PC-3 (cell line): Measurements from ENCODE around the gene HNRNPA3. TPM values are rescaled to one million over a fixed set of nuclear protein-coding genes. Genes with fewer than 3 reads are reported as not detected.

ENCODE experiments used
- ATAC-seq: fragments of 200-7000 bp; cut with Tn5 transposase; 2 replicates; pipeline ENCODE4 v1.9.1; 2020; ENCODE audit warnings: mild to moderate bottlenecking, moderate library complexity
- BruUV-seq: library from RNA; stranded (reverse); fragments of 400-500 nt; replicated peaks from 2 replicates; lab custom pipeline; 2021; lab: Mats Ljungman, UMichigan
- CTCF ChIA-PET: fragments of 300-600 bp; sonication (Branson Sonifier 250); formaldehyde crosslinking; loops from one replicate; lab custom pipeline; 2022; ENCODE audit warnings: antibody characterized with exemption; lab: Charles Lee
- POLR2A ChIA-PET: fragments of 300-600 bp; sonication (Branson Sonifier 250); formaldehyde crosslinking; loops from one replicate; lab custom pipeline; 2022; ENCODE audit warnings: antibody characterized with exemption; ENCODE audit not compliant: unreplicated experiment; lab: Charles Lee
- DNase-seq: peaks from one replicate; pipeline ENCODE4 v3.0.0-alpha.2; 2015
- H2AFZ ChIP-seq: fragments of 300-600 bp; sonication (generic); 2 replicates; pipeline ENCODE4 v1.6.0; 2016; ENCODE audit warnings: antibody characterized with exemption, low read length
- H3F3A ChIP-seq: fragments of 300-600 bp; sonication (generic); one replicate; pipeline ENCODE4 v1.6.0; 2017; ENCODE audit warnings: antibody characterized with exemption, low read length, control low read depth, mild to moderate bottlenecking; ENCODE audit not compliant: unreplicated experiment
- H3K27ac ChIP-seq: fragments of 300-600 bp; sonication (generic); 2 replicates; pipeline ENCODE4 v1.5.1; 2016; ENCODE audit warnings: mild to moderate bottlenecking, low read length
- H3K27me3 ChIP-seq: fragments of 300-600 bp; sonication (generic); 2 replicates; pipeline ENCODE4 v1.6.1; 2016; ENCODE audit warnings: low read length, mixed read lengths
- H3K36me3 ChIP-seq: fragments of 300-600 bp; sonication (generic); 2 replicates; pipeline ENCODE4 v1.6.1; 2016; ENCODE audit warnings: low read depth, mixed run types, low read length, mixed read lengths
- H3K4me1 ChIP-seq: fragments of 300-600 bp; sonication (generic); 2 replicates; pipeline ENCODE4 v1.5.1; 2016; ENCODE audit warnings: low read length; ENCODE audit not compliant: insufficient read depth
- H3K4me2 ChIP-seq: fragments of 300-600 bp; sonication (generic); 2 replicates; pipeline ENCODE4 v1.6.0; 2016; ENCODE audit warnings: low read length
- H3K4me3 ChIP-seq: fragments of 300-600 bp; sonication (generic); 2 replicates; pipeline ENCODE4 v1.5.1; 2016; ENCODE audit warnings: mild to moderate bottlenecking, low read length, mixed read lengths
- H3K79me2 ChIP-seq: fragments of 300-600 bp; sonication (generic); 2 replicates; pipeline ENCODE4 v1.6.1; 2017; ENCODE audit warnings: low read length, mixed read lengths
- H3K9ac ChIP-seq: fragments of 300-600 bp; sonication (generic); 2 replicates; pipeline ENCODE4 v1.6.0; 2016; ENCODE audit warnings: mild to moderate bottlenecking, low read length
- H3K9me2 ChIP-seq: fragments of 300-600 bp; sonication (generic); replicated peaks from 2 replicates; pipeline ENCODE4 v1.6.1; 2016; ENCODE audit warnings: mixed run types, low read length, mixed read lengths
- H3K9me3 ChIP-seq: fragments of 300-600 bp; sonication (generic); 2 replicates; pipeline ENCODE4 v1.6.1; 2016; ENCODE audit warnings: low read length, mixed read lengths
- H4K20me1 ChIP-seq: fragments of 300-600 bp; sonication (generic); 2 replicates; pipeline ENCODE4 v1.6.1; 2016; ENCODE audit warnings: low read length, mixed read lengths
- CTCF ChIP-seq: fragments of 300-600 bp; sonication (generic); conservative IDR thresholded peaks from 2 replicates; pipeline ENCODE4 v1.5.1; 2017; ENCODE audit warnings: antibody characterized with exemption, low read depth, mild to moderate bottlenecking, low read length
- EZH2 ChIP-seq: fragments of 300-600 bp; sonication (generic); IDR thresholded peaks from one replicate; pipeline ENCODE4 v1.6.1; 2017; ENCODE audit warnings: antibody characterized with exemption, mild to moderate bottlenecking, low read length; ENCODE audit not compliant: unreplicated experiment
- EZH2phosphoT487 ChIP-seq: fragments of 300-600 bp; sonication (generic); IDR thresholded peaks from 2 replicates; pipeline ENCODE4 v1.6.1; 2018; ENCODE audit warnings: mild to moderate bottlenecking, antibody characterized with exemption, low read length, borderline replicate concordance
- intact Hi-C: fragments of 100-400 bp; cut with micrococcal nuclease; formaldehyde crosslinking; loops from 2 replicates; pipeline ENCODE4 v1.9.0; 2023
- total RNA-seq: library from RNA; depleted of rRNA; stranded (reverse); fragments of >200 nt; gene quantifications from 2 replicates; pipeline ENCODE4 v1.2.3, GENCODE V29; 2014

The HNRNPA3 gene
- total RNA-seq, 1 experiment from 2014 or later: 50.3 TPM

GRCh38 chr2:177229442-177230242, 17.0 kb downstream of the HNRNPA3 start:
- no peak overlapping the region for H3K27ac ChIP-seq
- no TSS peak for BruUV-seq
- no peak overlapping the region for H3K4me2 ChIP-seq
- peaks cover 3% of the 10 kb centered on the region for H3F3A ChIP-seq
- no peaks in the 10 kb centered on the region for H3K9me2 ChIP-seq
- CTCF ChIA-PET: no interaction called here
- no peaks in the 10 kb centered on the region for H3K27me3 ChIP-seq
- POLR2A ChIA-PET: no interaction called here
- no peak overlapping the region for H3K4me3 ChIP-seq
- H3K79me2 ChIP-seq: peaks cover 13% of the 10 kb centered on the region
- no peak overlapping the region for H3K9ac ChIP-seq
- H3K36me3 ChIP-seq: peaks cover 45% of the 10 kb centered on the region
- intact Hi-C loops: loop anchor here (5.0 kb wide), 1 partner anchor 33 kb away; the partner anchor contains the start of gene NFE2L2
- no peak overlapping the region for H2AFZ ChIP-seq
- H3K9me3 ChIP-seq: no peaks in the 10 kb centered on the region
- H3K4me1 ChIP-seq: no peaks in the 10 kb centered on the region
- DNase-seq: no peak
- ATAC-seq: no peak; the same call in 1 of the 2 replicates
- TF ChIP-seq CTCF: no peak
- no peak for TF ChIP-seq EZH2phosphoT487
- no peak for TF ChIP-seq EZH2
- no peaks in the 10 kb centered on the region for H4K20me1 ChIP-seq

- intact Hi-C loops: no loop called here
- H3K4me3 ChIP-seq: no peak overlapping the region
- H3K4me1 ChIP-seq: no peaks in the 10 kb centered on the region
- no peaks in the 10 kb centered on the region for H3K27me3 ChIP-seq
- DNase-seq (no peak), ATAC-seq (no peak)
- peaks cover 3% of the 10 kb centered on the region for H3F3A ChIP-seq
- no peak overlapping the region for H3K27ac ChIP-seq
- CTCF ChIA-PET: no interaction called here
- no TSS peak for BruUV-seq
- TF ChIP-seq EZH2phosphoT487: no peak
- no peak for TF ChIP-seq EZH2
- TF ChIP-seq CTCF: no peak
- POLR2A ChIA-PET: no interaction called here
- peaks cover 28% of the 10 kb centered on the region for H3K79me2 ChIP-seq
- no peak overlapping the region for H2AFZ ChIP-seq
- H3K9me2 ChIP-seq: no peaks in the 10 kb centered on the region
- no peak overlapping the region for H3K4me2 ChIP-seq
- H3K9me3 ChIP-seq: no peaks in the 10 kb centered on the region
- peaks cover 7% of the 10 kb centered on the region; the same call in 1 of the 2 replicates for H4K20me1 ChIP-seq
- H3K9ac ChIP-seq: no peak overlapping the region
- peaks cover 45% of the 10 kb centered on the region for H3K36me3 ChIP-seq
Observed at GRCh38 chr2:177231270-177231669, 18.7 kb downstream of the HNRNPA3 start.
